Endometrium (tissue), 2 donors: Measurements from ENCODE around the gene ENOPH1.
"Not testable (repeated sequence)": the region's sequence is repeated elsewhere in the genome, so short reads cannot be mapped to it uniquely, and the experiment has no call there.

Experiments
- FAIRE-seq: peaks from 2 replicates; lab custom pipeline; 2012; peaks lifted over from hg19 to GRCh38; lab: Jason Lieb, UNC
- donor health status: control.
- donor health status: control.

ENOPH1 gene

GRCh38 chr4:82428969-82429727 is 1.2 kb upstream of the ENOPH1 start:
- no peak for FAIRE-seq

GRCh38 chr4:82429728-82430192 is 630 bp upstream of the ENOPH1 start:
- no peak for FAIRE-seq

- FAIRE-seq = no peak
Observed at GRCh38 chr4:82430964-82431745, 765 bp downstream of the ENOPH1 start.

DNA sequence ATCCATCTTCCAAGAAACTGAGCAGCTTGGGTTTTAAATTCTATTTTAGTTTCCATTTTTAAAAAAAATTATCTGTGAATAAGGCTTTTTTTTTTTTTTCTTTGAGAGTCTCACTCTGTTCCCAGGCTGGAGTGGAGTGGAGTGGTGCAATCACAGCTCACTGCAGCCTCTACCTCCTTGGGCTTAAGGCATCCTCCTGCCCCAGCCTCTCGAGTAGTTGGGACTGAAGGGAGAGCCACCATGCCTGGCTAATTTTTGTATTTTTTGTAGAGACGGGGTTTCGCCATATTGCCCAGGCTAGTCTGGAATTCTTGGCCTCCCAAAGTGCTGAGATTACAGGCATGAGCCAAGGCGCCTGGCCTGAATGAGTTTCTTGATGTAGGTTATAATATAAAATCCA is 1.4 kb downstream of the ENOPH1 start:
- no peak for FAIRE-seq

GRCh38 chr4:82432596-82432995 is 2.2 kb downstream of the ENOPH1 start:
- no peak for FAIRE-seq

GRCh38 chr4:82433791-82434190 is 3.4 kb downstream of the ENOPH1 start:
- no peak for FAIRE-seq

DNA sequence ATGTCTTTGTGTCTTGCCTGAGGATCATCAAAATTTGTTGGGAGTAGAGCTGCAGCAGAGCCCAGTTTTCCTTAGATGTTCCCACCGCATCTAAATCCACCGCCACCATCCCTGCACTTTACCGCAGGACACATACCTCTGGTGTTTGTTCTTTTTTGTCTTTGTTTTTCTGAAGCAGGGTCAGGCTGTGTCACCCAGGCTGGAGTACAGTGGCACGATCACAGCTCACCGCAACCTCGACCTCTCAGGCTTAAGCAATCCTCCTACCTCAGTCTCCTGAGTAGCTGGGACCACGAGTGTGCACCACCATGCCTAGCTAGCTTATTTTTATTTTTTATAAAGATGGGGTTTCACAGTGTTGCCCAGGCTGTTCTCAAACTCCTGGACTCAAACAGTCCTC is 4.6 kb downstream of the ENOPH1 start:
- FAIRE-seq = no peak

- no peak for FAIRE-seq
Observed at GRCh38 chr4:82436130-82436529, 5.7 kb downstream of the ENOPH1 start.

GRCh38 chr4:82436780-82437179 is 6.4 kb downstream of the ENOPH1 start:
- no peak for FAIRE-seq

DNA sequence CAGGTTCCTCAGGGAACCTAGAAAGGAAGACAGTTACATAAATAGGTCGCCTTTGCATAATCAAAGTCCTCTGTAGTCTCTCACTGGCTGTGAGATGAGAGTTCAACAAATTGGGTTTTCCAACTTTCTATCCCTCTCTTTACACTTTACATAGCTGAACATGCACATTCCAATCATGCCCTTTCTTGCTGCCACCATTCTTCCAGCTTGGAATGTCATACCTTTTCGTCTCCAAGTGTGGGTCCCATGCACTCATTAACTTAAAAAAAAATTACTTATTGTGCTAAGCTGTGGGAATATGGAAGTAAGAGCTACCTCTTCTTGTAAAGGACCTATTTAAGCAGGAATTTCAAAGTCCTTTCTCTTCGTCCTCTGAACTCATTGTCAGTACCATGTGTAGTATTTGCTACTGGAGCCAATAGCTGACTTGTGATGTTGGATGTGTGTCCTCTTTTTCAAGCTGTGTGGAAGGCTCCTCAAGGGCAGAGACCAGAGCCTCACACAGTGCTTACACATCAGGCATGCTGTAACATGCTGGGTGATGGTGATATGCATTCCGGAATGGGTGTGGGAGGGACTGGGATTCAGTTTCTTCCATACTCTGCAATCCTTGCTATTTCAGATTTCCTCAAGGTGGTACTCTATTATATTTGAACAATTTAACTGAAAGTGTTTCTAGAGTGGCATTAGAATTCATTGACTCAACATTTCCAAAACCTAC is 7.1 kb downstream of the ENOPH1 start:
- FAIRE-seq = no peak

- FAIRE-seq = no peak
Observed at GRCh38 chr4:82439088-82439487, 8.7 kb downstream of the ENOPH1 start.

DNA sequence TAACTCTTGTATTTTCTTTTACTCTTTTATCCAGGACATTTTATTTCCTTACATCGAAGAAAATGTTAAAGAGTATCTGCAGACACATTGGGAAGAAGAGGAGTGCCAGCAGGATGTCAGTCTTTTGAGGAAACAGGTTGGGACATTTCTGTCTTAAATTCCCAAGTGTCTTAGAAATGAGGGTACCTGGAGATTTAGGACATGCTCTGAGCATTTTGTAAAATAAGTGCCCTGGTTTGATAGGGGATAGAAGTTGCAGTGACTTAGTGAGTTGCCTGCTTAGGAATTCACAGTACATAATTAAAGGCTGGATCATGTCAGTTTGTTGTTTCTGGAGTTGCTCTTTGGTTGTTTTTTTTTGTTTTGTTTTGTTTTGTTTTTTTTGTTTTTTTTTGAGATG is 17.5 kb downstream of the ENOPH1 start:
- no peak for FAIRE-seq

DNA sequence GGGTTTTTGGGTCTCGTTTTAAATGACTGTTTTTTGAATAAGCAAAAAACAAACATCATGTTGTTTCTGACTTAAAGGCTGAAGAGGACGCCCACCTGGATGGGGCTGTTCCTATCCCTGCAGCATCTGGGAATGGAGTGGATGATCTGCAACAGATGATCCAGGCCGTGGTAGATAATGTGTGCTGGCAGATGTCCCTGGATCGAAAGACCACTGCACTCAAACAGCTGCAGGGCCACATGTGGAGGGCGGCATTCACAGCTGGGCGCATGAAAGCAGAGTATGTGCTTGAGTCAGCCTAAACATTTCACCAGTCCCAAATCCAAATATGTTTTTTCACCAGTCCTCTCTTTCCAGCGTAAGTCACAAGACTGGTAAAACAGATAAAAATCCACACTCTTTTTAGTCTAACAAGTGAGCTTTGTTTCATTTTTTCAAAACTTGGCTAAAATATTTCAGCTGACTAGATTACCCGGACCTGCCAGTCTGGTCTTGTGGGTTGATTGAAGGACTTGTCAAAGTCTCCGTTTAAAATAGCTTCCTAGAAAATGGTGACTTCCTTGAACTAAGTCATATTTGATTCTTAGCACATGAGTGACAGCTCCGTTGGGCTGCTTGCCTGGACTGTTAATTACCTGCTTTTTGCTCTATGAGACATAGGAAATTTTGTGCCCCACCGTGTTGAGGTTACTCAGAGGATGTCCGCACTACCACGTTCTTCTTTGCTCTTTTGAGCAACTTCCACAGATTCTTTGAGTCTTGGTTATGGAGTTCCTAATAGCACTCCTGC is 20.8 kb downstream of the ENOPH1 start:
- no peak for FAIRE-seq

DNA sequence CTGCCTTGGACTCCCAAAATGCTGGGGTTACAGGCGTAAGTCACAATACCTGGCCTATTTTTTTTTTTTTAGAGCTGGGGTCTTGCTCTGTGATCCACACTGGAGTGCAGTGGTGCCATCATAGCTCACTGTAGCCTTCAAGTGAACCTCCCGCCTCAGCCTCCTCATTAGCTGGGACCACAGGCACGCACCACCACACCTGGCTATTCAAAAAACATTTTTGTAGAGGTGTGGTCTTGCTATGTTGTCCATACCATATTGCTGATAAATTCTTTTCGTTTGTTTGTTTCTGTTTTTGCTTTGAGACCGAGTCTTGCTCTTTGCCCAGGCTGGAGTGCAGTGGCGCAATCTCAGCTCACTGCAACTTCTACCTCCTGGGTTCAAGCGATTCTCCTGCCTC is 21.6 kb downstream of the ENOPH1 start:
- no peak for FAIRE-seq

DNA sequence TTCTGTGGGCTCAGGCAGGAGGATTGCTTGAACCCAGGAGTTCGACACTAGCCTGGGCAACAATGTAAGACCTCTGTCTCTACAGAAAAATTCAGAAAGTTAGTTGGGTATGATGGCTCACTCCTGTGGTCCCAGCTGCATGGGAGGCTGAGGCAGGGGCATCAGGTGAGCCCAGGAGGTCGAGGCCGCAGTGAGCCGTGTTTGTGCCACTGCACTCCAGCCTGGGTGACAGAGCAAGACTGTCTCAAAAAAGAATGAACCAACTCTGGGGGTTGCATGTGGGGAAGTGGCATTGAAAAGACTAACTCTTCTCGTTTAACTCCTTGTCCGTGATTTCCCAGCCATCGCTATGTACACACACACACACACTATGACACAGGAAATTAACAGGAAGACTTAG is 26.9 kb downstream of the ENOPH1 start:
- no peak for FAIRE-seq

- no peak for FAIRE-seq
Observed at GRCh38 chr4:82458729-82459128, 28.3 kb downstream of the ENOPH1 start.

- no peak for FAIRE-seq
Observed at GRCh38 chr4:82461710-82462109, 31.3 kb downstream of the ENOPH1 start.

GRCh38 chr4:82462415-82462831 is 32.0 kb downstream of the ENOPH1 start:
- FAIRE-seq = no peak

GRCh38 chr4:82463221-82463620 is 32.8 kb downstream of the ENOPH1 start:
- FAIRE-seq = no peak

GRCh38 chr4:82467471-82467870 is 37.1 kb downstream of the ENOPH1 start:
- no peak for FAIRE-seq

- FAIRE-seq = no peak
Observed at GRCh38 chr4:82469791-82470345, 39.5 kb downstream of the ENOPH1 start.

- not testable (repeated sequence) for FAIRE-seq
Observed at GRCh38 chr4:82473080-82473479, 42.7 kb downstream of the ENOPH1 start.
